KMS-11 (cell line): Measurements from ENCODE around the gene LCP1.

Source experiments
- H2AFZ ChIP-seq: fragments of 200-600 bp; sonication (generic); 2 replicates; pipeline ENCODE4 v1.6.1; 2016; ENCODE audit warnings: antibody characterized with exemption, mixed run types, low read depth
- H3K27ac ChIP-seq: fragments of 200-600 bp; sonication (generic); 2 replicates; pipeline ENCODE4 v1.6.1; 2016; ENCODE audit warnings: mild to moderate bottlenecking, mixed run types
- H3K27me3 ChIP-seq: fragments of 200-600 bp; sonication (generic); 2 replicates; pipeline ENCODE4 v1.6.1; 2017; ENCODE audit warnings: mild to moderate bottlenecking, low read depth, mixed run types, moderate library complexity; ENCODE audit not compliant: insufficient read depth
- H3K36me3 ChIP-seq: fragments of 200-600 bp; sonication (generic); 2 replicates; pipeline ENCODE4 v1.6.1; 2017; ENCODE audit warnings: mild to moderate bottlenecking, mixed run types; ENCODE audit not compliant: insufficient read depth
- H3K4me1 ChIP-seq: fragments of 200-600 bp; sonication (generic); 2 replicates; pipeline ENCODE4 v1.6.1; 2016; ENCODE audit warnings: mild to moderate bottlenecking, low read depth, mixed run types; ENCODE audit not compliant: poor library complexity, severe bottlenecking
- H3K4me2 ChIP-seq: fragments of 200-600 bp; sonication (generic); 2 replicates; pipeline ENCODE4 v1.7.0; 2016; ENCODE audit warnings: mild to moderate bottlenecking, mixed run types
- H3K4me3 ChIP-seq: fragments of 200-600 bp; sonication (generic); IDR thresholded peaks from 2 replicates; pipeline ENCODE4 v1.6.1; 2017; ENCODE audit warnings: low read depth, low read length, mixed read lengths; ENCODE audit not compliant: insufficient read depth
- H3K79me2 ChIP-seq: fragments of 200-600 bp; sonication (generic); 2 replicates; pipeline ENCODE4 v1.6.1; 2016; ENCODE audit warnings: low read depth, mixed run types; ENCODE audit not compliant: insufficient read depth
- H3K9ac ChIP-seq: fragments of 200-600 bp; sonication (generic); 2 replicates; pipeline ENCODE4 v1.6.1; 2016; ENCODE audit warnings: mild to moderate bottlenecking, mixed run types
- H4K20me1 ChIP-seq: fragments of 200-600 bp; sonication (generic); 2 replicates; pipeline ENCODE4 v1.6.1; 2016; ENCODE audit warnings: mild to moderate bottlenecking, mixed run types; ENCODE audit not compliant: insufficient read depth
- TF ChIP-seq, protein P1 (sequence below): fragments of 200-600 bp; sonication (generic); conservative IDR thresholded peaks from 2 replicates; pipeline ENCODE4 v1.6.1; 2017; ENCODE audit warnings: low read depth, mild to moderate bottlenecking, antibody characterized with exemption, low read length, moderate library complexity, mixed read lengths

LCP1 gene

GRCh38 chr13:46179969-46180763, 1.8 kb downstream of the LCP1 start:
- Histone ChIP-seq H3K4me1 (peaks cover 61% of the 10 kb centered on the region), H3K4me3 (no peak overlapping the region), H2AFZ (no peak overlapping the region), H3K79me2 (no peaks in the 10 kb centered on the region), H3K36me3 (no peaks in the 10 kb centered on the region), H4K20me1 (no peaks in the 10 kb centered on the region), H3K4me2 (peak overlapping the region; percentile 52; the same call in 1 of the 2 replicates), H3K27ac (no peak overlapping the region), H3K27me3 (no peaks in the 10 kb centered on the region), H3K9ac (no peak overlapping the region)
- TF ChIP-seq, protein P1, sequence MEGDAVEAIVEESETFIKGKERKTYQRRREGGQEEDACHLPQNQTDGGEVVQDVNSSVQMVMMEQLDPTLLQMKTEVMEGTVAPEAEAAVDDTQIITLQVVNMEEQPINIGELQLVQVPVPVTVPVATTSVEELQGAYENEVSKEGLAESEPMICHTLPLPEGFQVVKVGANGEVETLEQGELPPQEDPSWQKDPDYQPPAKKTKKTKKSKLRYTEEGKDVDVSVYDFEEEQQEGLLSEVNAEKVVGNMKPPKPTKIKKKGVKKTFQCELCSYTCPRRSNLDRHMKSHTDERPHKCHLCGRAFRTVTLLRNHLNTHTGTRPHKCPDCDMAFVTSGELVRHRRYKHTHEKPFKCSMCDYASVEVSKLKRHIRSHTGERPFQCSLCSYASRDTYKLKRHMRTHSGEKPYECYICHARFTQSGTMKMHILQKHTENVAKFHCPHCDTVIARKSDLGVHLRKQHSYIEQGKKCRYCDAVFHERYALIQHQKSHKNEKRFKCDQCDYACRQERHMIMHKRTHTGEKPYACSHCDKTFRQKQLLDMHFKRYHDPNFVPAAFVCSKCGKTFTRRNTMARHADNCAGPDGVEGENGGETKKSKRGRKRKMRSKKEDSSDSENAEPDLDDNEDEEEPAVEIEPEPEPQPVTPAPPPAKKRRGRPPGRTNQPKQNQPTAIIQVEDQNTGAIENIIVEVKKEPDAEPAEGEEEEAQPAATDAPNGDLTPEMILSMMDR, result no peak

- H3K36me3 ChIP-seq, result no peaks in the 10 kb centered on the region
- H3K9ac ChIP-seq, result no peak overlapping the region
- peaks cover 59% of the 10 kb centered on the region for H3K4me1 ChIP-seq
- H3K79me2 ChIP-seq, result no peaks in the 10 kb centered on the region
- no peaks in the 10 kb centered on the region for H3K27me3 ChIP-seq
- no peaks in the 10 kb centered on the region for H4K20me1 ChIP-seq
- no peak overlapping the region for H3K4me3 ChIP-seq
- no peak overlapping the region; the same call in 1 of the 2 replicates for H3K27ac ChIP-seq
- TF ChIP-seq, protein P1, result no peak
- H3K4me2 ChIP-seq, result peak overlapping the region; percentile 52
- no peak overlapping the region for H2AFZ ChIP-seq
Measured at GRCh38 chr13:46179491-46179908, 2.5 kb downstream of the LCP1 start.

DNA sequence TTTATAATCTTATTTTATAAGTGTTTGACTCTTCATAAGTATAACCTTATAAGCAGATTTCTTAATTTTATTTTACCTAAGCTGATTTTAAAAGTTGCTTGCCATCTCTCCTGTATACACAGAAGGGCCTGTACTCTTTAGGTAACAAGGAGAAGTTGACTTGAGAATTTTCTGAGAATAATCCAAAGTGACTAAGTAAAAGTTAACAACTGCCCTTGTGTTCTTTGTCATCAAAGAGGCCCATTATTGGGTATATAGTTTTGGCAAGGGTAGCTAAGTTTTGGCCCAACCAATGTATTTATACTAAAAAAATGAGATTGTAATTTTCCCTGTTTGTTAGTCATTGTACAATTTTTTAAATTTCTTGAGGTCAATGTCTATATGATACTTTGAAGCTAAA, 3.2 kb downstream of the LCP1 start:
- TF ChIP-seq, protein P1, result no peak
- peak overlapping the region; percentile 52 for H3K4me2 ChIP-seq
- H3K79me2 ChIP-seq, result no peaks in the 10 kb centered on the region
- H3K27ac ChIP-seq, result no peak overlapping the region
- H2AFZ ChIP-seq, result no peak overlapping the region
- no peaks in the 10 kb centered on the region for H3K36me3 ChIP-seq
- no peak overlapping the region for H3K4me3 ChIP-seq
- H3K9ac ChIP-seq, result no peak overlapping the region
- no peaks in the 10 kb centered on the region for H3K27me3 ChIP-seq
- peaks cover 58% of the 10 kb centered on the region for H3K4me1 ChIP-seq
- no peaks in the 10 kb centered on the region for H4K20me1 ChIP-seq

DNA sequence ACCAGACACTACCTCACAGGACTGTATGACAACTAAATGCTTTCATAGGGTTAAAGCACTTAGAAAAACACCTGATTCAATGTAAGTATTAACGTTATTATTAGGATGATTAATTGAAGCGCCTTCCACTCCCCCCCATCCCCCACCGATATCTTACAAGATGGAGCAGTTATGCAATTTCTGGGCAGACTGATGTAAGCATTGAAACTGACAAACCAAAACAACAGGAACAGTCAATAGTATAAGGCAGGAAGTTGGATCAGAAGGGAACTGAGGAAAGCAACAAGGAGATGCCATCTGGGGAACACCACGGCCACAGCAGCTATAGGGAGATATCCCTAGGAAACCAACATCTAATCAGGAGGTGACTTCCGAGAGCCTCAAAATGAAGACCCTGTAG, 3.8 kb downstream of the LCP1 start:
- Histone ChIP-seq H3K27me3 (no peaks in the 10 kb centered on the region), H3K9ac (no peak overlapping the region), H3K4me3 (no peak overlapping the region), H3K36me3 (no peaks in the 10 kb centered on the region), H3K27ac (no peak overlapping the region), H3K4me1 (peaks cover 64% of the 10 kb centered on the region), H4K20me1 (no peaks in the 10 kb centered on the region), H3K79me2 (no peaks in the 10 kb centered on the region), H3K4me2 (no peak overlapping the region), H2AFZ (no peak overlapping the region)
- TF ChIP-seq, protein P1, result no peak
